Gastroesophageal sphincter (tissue), 4 donors: ENCODE measurements around the gene RAD51C. TPM values are rescaled to one million over a fixed set of nuclear protein-coding genes. Genes with fewer than 3 reads are reported as not detected.

Source experiments
- ATAC-seq: fragments of 150-250 bp; one replicate; pipeline ENCODE4 v1.9.1; 2016; ENCODE audit warnings: mild to moderate bottlenecking, moderate library complexity
- H3K27ac ChIP-seq, 4 donors: fragments of 200-600 bp; sonication (generic) in 3 of 4; 1 replicate in 3 of 4; 2 replicates in 1 of 4; pipeline ENCODE4 v1.5.1; 2016 to 2019
- H3K27me3 ChIP-seq: fragments of 200-600 bp; sonication (generic); one replicate; pipeline ENCODE4 v1.5.1; 2019
- H3K36me3 ChIP-seq, 2 donors: fragments of 200-600 bp; sonication (generic); one replicate each; pipeline ENCODE4 v1.5.1; 2019; ENCODE audit warnings: control low read depth in 1 of 2
- H3K4me1 ChIP-seq, 3 donors: fragments of 200-600 bp; sonication (generic); 1 replicate in 2 of 3; 2 replicates in 1 of 3; pipeline ENCODE4 v1.5.1; 2016 to 2019; ENCODE audit warnings: control low read depth in 2 of 3
- H3K4me3 ChIP-seq, 2 donors: fragments of 200-600 bp; sonication (generic); one replicate each; pipeline ENCODE4 v1.5.1; 2019; ENCODE audit warnings: mild to moderate bottlenecking in 1 of 2, moderate library complexity in 1 of 2
- H3K9me3 ChIP-seq, 3 donors: fragments of 200-600 bp; sonication (generic); one replicate each; pipeline ENCODE4 v1.5.1; 2017 to 2019; ENCODE audit warnings: control low read depth in 2 of 3
- EP300 ChIP-seq: sonication (generic); formaldehyde crosslinking; IDR thresholded peaks from one replicate; pipeline ENCODE4 v1.6.1; 2017; ENCODE audit warnings: antibody characterized with exemption, mild to moderate bottlenecking
- POLR2A ChIP-seq, 2 donors: fragments of 450-650 bp; IDR thresholded peaks; one replicate each; pipeline ENCODE4 v1.6.1; 2017; ENCODE audit warnings: antibody characterized with exemption in 2 of 2, mild to moderate bottlenecking in 2 of 2, moderate library complexity in 1 of 2
- POLR2AphosphoS5 ChIP-seq: sonication (generic); formaldehyde crosslinking; IDR thresholded peaks from one replicate; pipeline ENCODE4 v1.6.1; 2017; ENCODE audit warnings: antibody characterized with exemption
- WGBS, 2 donors: methylation state at CpG; one replicate each; pipeline ENCODE4 v1.1.5; 2018; ENCODE audit warnings: low coverage in 1 of 2; 5-methylcytosine and 5-hydroxymethylcytosine counted together
- total RNA-seq, 4 donors: library from RNA; depleted of rRNA; stranded (reverse); fragments of >200 nt; gene quantifications; one replicate each; pipeline ENCODE4 v1.1.0, GENCODE V29; 2016
- TF ChIP-seq, protein P1 (sequence below), 4 experiments: fragments of 200-600 bp in 2 of 4; fragments of 450-650 bp in 2 of 4; sonication (generic) in 1 of 4; IDR thresholded peaks; one replicate each; pipeline ENCODE4 v1.5.1; 2017 to 2019; ENCODE audit warnings: antibody characterized with exemption in 4 of 4, mild to moderate bottlenecking in 2 of 4, moderate library complexity in 2 of 4

Gene RAD51C
- total RNA-seq, 4 donors from 2014 or later = 15.2 to 31.1 (median 21.1) TPM

- no peaks in the 10 kb centered on the region for H3K27me3 ChIP-seq
- TF ChIP-seq, protein P1, sequence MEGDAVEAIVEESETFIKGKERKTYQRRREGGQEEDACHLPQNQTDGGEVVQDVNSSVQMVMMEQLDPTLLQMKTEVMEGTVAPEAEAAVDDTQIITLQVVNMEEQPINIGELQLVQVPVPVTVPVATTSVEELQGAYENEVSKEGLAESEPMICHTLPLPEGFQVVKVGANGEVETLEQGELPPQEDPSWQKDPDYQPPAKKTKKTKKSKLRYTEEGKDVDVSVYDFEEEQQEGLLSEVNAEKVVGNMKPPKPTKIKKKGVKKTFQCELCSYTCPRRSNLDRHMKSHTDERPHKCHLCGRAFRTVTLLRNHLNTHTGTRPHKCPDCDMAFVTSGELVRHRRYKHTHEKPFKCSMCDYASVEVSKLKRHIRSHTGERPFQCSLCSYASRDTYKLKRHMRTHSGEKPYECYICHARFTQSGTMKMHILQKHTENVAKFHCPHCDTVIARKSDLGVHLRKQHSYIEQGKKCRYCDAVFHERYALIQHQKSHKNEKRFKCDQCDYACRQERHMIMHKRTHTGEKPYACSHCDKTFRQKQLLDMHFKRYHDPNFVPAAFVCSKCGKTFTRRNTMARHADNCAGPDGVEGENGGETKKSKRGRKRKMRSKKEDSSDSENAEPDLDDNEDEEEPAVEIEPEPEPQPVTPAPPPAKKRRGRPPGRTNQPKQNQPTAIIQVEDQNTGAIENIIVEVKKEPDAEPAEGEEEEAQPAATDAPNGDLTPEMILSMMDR (IDR thresholded peaks at IDR 0.05) = no peak
- TF ChIP-seq POLR2A (IDR thresholded peaks at IDR 0.05) (no peak), POLR2AphosphoS5 (no peak), EP300 (no peak)
- peaks cover 0 to 21% (median 7%) of the 10 kb centered on the region in 3 donors for H3K4me1 ChIP-seq
- H3K36me3 ChIP-seq = peaks cover 0 to 25% of the 10 kb centered on the region in 2 donors
- no peak for ATAC-seq
- H3K9me3 ChIP-seq = no peaks in the 10 kb centered on the region
- WGBS, 2 donors = 52 to 70% methylated on average over 6 to 8 of the region's 8 CpGs
- H3K27ac ChIP-seq = peak overlapping the region; percentile 1 to 91 (median 88)
- H3K4me3 ChIP-seq = peak overlapping the region; percentile 29 to 73
These were observed 806 bp downstream of the RAD51C start for GRCh38 chr17:58693208-58693607.

DNA sequence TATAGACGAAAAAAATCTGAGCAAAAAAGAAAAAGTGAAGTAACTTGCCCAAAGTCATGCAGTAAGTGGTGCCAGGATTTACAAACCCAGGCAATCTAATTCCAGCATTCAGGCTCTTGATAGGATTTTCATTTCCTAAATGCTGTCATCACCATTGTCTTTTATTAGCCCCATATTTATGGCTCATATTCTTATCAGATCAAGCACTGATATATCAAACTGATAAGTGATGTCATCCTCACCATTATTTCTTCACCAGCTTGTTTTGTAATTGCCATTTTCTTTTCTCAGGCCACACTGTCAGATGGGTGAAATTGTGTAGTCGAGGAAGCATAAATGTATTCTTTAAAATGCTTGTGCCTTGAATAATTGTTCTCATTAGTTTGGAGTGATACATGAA, 1.3 kb downstream of the RAD51C start:
- no peak for ATAC-seq
- H3K9me3 ChIP-seq = no peaks in the 10 kb centered on the region
- 73 to 80% methylated on average over 2 of the region's 2 CpGs for WGBS, 2 donors

GRCh38 chr17:58694302-58694701, 1.9 kb downstream of the RAD51C start:
- Histone ChIP-seq H3K4me1 (peaks cover 0 to 21% (median 7%) of the 10 kb centered on the region in 3 donors), H3K9me3 (no peaks in the 10 kb centered on the region), H3K27ac (no peak overlapping the region), H3K4me3 (no peak overlapping the region), H3K36me3 (peaks cover 0 to 36% of the 10 kb centered on the region in 2 donors), H3K27me3 (no peaks in the 10 kb centered on the region)
- ATAC-seq = no peak
- TF ChIP-seq POLR2A (IDR thresholded peaks at IDR 0.05) (no peak), POLR2AphosphoS5 (no peak), EP300 (no peak)
- TF ChIP-seq, protein P1 (IDR thresholded peaks at IDR 0.05) = no peak
- 87 to 93% methylated on average over 8 of the region's 8 CpGs for WGBS, 2 donors

More for the DNA sequence above, 1.3 kb downstream of the RAD51C start:
- H3K36me3 ChIP-seq = peaks cover 0 to 30% of the 10 kb centered on the region in 2 donors
- H3K4me3 ChIP-seq = no peak overlapping the region
- H3K4me1 ChIP-seq = peaks cover 0 to 21% (median 7%) of the 10 kb centered on the region in 3 donors
- no peaks in the 10 kb centered on the region for H3K27me3 ChIP-seq
- H3K27ac ChIP-seq = no peak overlapping the region
- TF ChIP-seq POLR2AphosphoS5 (no peak), POLR2A (IDR thresholded peaks at IDR 0.05) (no peak), EP300 (no peak)
- TF ChIP-seq, protein P1 (IDR thresholded peaks at IDR 0.05) = no peak

- Histone ChIP-seq H3K36me3 (peaks cover 0 to 41% of the 10 kb centered on the region in 2 donors), H3K9me3 (no peaks in the 10 kb centered on the region), H3K27ac (no peak overlapping the region), H3K4me1 (peaks cover 0 to 21% (median 7%) of the 10 kb centered on the region in 3 donors), H3K27me3 (no peaks in the 10 kb centered on the region), H3K4me3 (no peak overlapping the region)
- 88% methylated on average over 1 of the region's 1 CpG for WGBS, 2 donors
- TF ChIP-seq POLR2A (IDR thresholded peaks at IDR 0.05) (no peak), EP300 (no peak)
- no peak for ATAC-seq
These were observed 2.4 kb downstream of the RAD51C start for GRCh38 chr17:58694826-58695225.

DNA sequence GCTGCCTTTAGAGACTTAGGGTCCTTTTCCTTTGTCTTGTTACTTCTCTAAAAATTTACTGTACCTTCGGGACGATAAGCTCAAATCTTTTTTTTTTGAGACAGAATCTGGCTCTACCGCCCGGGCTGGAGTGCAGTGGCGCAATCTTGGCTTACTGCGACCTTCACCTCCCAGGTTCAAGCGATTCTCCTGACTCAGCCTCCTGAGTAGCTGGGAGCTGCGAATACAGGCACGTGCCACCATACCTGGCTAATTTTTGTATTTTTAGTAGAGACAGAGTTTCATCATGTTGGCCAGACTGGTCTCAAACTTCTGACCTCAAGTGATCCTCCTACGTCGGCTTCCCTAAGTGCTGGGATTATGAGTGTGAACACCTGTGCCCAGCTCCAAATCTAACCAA, 7.4 kb downstream of the RAD51C start:
- H3K4me1 ChIP-seq = no peaks in the 10 kb centered on the region
- no peak for TF ChIP-seq POLR2AphosphoS5
- TF ChIP-seq, protein P1 (IDR thresholded peaks at IDR 0.05) = no peak
- TF ChIP-seq EP300 = no peak
- TF ChIP-seq POLR2A (IDR thresholded peaks at IDR 0.05) = no peak
- peaks cover 0 to 88% of the 10 kb centered on the region in 2 donors for H3K36me3 ChIP-seq
- no peaks in the 10 kb centered on the region for H3K9me3 ChIP-seq
- H3K27me3 ChIP-seq = no peaks in the 10 kb centered on the region
- no peak overlapping the region for H3K4me3 ChIP-seq
- H3K27ac ChIP-seq = no peak overlapping the region
- ATAC-seq = no peak
- WGBS, 2 donors = 95% methylated on average over 3 to 11 of the region's 11 CpGs
